GM18502 (cell line): ENCODE results near the gene OSTM1.
"Not testable (repeated sequence)": the region's sequence is repeated elsewhere in the genome, so short reads cannot be mapped to it uniquely, and the experiment has no call there.

Source experiments
- ATAC-seq: cut with Tn5 transposase; IDR thresholded peaks from one replicate; pipeline ENCODE4 v1.9.1; 2021; ENCODE audit warnings: mild to moderate bottlenecking; ENCODE audit not compliant: unreplicated experiment, poor library complexity

The OSTM1 gene

DNA sequence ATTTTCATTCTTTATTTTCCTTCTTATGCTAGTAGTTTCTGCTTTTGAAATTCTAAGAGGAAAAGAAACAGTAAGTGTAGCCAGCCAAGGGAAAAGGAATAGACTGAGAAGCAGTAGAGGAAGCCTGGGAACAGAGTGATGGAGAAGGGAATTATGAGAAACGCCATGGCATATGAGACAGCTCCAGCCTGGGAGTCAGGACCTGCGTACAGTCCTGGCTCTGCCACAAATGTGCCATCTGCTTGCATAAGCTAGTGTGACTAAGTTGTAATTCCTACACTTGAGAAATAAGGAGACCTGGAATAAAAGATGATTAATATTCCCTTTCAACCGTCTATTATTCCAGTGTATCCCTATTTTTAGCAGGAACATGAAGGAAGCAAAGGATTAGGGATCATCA, 47.5 kb downstream of the OSTM1 start:
- no peak for ATAC-seq

DNA sequence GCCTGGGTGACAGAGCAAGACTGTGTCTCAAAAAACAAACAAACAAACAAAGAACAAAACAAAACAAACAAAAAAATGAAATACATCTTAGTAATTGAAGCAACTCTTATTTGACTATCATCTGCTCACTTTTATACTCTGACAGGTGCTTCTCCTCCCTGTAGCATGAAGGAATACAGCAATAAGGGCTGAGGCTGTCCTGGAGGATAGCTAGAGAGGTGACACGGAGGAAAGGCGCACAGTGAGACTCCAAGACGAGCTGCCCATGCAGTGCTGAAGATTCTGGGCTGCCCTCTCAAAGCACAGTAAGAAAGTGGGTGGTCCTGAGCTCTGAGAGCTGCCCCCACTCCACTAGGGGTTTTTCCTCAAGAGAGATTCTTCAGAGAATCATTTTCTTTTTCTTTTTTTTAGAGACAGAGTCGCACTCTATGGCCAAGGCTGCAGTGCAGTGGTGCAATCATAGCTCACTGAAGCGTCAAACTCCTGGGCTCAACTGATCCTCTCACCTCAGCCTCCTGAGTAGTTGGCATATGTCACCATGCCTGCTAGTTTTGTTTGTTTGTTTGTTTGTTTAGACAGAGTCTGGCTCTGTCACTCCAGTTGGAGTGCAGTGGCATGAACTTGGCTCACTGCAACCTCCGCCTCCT, 50.0 kb downstream of the OSTM1 start:
- no peak for ATAC-seq

DNA sequence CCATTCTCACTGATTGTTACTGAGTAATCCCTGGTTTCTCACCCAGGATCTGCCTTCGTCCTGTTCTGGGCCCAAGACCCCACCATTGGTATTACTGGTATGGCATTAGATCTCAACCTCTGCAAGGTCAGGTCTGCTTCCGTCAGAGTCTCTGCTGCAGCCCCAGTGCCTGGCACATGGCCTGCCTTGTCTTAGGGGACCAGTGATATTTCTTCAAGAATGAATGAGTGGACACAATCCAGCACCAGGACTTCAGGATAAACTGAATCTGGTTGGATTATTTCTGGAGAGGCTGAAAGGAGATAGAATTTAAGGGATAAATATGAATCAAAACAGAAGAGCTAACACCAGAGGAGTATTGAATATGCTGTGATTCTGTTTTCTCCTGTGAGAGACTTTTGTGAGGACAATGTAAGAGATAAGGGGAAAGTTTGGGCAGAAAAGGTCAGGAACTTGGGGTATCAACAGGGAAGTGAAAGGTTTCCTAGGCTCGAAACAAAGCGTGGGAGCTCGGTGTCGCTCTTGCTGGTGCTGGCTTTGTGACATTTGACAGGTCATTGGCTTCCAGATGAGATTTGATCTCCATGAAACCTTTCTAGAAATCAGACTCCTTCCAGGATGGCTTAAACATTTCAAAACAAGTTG, 53.9 kb downstream of the OSTM1 start:
- no peak for ATAC-seq

DNA sequence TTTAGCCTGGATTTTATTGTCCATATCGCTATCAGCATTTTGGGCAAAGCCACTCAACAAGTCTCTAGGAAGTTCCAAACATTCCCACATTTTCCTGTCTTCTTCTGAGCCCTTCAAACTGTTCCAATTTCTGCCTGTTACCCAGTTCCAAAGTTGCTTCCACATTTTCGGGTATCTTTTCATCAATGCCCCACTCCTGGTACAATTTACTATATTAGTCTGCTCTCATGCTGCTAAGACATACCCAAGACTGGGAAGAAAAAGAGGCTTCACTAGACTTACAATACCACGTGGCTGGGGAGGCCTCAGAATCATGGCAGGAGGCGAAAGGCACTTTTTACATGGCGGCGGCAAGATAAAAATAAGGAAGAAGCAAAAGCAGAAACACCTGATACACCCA, 58.3 kb downstream of the OSTM1 start:
- ATAC-seq, result not testable (repeated sequence)

DNA sequence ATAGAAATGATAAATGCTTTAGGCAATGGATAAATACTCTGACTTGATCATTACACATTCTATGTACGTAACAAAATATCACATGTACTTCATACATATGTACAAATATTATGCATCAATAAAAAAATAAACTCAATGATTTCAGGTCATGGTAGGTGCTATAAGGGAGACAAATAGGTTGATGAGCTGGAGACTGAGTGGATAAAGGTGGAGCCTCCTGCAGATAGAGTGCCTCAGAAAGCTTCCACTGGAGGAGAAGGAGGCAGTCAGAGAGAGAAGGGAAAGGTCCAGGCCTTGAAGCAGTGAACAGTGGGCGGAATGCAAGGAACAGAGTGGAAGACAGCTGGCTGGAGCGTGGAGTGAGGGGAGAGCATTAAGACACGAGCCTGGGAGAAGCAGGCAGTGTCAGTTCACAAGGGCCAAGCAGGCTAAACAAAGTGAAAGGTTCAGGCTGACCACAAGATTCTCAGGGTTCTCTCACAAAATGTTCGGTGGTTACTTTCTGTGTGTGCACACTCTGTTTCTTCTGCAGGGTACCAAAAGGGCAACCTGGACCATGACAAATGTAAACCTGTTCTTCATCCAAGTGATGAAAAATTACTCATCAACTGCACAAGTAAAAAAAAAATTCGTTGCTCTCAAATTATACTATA, 60.6 kb downstream of the OSTM1 start:
- ATAC-seq, result no peak

DNA sequence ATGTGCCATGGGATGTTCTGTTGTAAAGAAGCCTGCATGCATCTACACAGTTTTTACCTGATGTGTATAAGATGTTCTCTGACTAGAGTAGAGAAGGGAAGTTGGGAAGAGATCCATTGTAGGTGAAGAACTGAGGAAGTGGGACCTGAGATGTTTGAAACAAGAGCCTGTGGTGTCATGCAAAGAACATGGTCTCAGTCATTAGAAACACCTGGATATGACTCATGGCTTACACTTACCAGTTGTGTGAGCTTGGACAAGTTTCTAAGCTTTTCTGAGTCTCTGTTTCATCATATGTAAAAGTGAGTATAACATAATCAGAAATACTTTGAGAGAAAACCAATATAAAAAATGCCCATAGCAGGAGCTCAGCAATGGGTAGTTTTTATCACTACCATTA, 64.6 kb downstream of the OSTM1 start:
- no peak for ATAC-seq

DNA sequence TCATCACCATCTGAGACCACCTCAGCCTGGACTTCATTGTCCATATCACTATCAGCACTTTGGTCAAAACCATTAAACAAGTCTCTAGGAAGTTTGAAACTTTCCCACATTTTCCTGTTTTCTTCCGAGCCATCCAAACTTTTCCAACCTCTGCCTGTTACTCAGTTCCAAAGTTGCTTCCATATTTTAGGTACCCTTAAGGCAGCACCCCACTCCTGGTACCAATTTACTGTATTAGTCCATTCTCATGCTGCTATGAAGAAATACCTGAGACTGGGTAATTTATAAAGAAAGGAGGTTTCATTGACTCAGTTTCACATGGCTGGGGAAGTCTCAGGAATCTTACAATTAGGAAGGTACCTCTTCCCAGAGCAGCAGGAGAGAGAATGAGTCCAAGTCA, 65.3 kb downstream of the OSTM1 start:
- ATAC-seq, result not testable (repeated sequence)

DNA sequence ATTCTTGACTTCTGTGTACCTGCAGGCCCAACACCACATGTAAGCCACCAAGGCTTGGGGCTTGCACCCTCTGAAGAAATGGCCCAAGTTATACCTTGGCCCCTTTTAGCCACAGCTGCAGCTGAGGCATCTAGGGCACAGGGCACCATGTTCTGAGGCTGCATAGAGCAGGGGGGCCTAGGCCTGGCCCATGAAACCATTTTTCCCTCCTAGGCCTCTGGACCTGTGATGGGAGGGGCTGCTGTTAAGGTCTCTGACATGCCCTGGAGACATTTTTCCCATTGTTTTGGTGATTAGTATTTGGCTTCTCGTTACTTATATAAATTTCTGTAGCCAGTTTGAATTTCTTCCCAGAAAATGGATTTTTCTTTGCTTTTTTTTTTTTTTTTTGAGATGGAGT, 66.2 kb downstream of the OSTM1 start:
- ATAC-seq, result no peak

DNA sequence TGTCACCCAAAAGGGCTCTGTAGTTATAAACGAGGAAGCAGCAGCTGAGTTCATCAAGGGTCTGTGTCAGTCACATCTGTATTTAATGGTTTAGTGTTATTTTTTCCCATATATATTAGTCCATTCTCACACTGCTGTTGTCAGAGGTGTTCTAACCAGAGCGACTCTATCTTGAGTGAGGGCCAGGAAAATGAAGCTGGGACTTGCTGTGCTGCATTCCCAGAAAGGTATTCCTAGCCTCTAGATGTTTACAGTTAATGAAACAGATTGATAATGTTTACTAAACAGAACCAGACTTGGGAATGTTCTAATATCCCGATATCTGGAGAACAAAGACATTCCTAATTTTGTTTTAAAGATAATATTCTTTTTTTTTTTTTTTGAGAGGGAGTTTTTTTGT, 68.6 kb downstream of the OSTM1 start:
- ATAC-seq, result no peak

DNA sequence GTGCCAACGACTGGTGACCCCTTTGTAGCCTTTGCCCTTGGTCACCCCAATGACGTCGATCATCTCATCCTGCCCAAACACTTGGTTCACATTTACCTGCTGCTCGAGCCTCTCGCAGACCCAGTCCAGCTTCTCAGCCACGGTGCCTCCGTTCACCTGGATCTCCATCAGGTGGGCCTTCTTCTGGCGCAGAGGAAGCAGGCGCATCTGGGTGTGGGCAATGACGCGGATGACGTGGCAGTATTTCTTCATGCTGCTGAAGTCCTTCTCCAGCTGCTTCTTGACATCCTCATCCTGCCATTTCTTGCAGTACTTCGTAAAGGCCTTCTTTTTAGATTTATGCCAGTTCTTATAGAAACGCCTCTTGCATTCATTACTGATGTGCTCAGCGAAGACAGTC, 69.7 kb downstream of the OSTM1 start:
- no peak for ATAC-seq

DNA sequence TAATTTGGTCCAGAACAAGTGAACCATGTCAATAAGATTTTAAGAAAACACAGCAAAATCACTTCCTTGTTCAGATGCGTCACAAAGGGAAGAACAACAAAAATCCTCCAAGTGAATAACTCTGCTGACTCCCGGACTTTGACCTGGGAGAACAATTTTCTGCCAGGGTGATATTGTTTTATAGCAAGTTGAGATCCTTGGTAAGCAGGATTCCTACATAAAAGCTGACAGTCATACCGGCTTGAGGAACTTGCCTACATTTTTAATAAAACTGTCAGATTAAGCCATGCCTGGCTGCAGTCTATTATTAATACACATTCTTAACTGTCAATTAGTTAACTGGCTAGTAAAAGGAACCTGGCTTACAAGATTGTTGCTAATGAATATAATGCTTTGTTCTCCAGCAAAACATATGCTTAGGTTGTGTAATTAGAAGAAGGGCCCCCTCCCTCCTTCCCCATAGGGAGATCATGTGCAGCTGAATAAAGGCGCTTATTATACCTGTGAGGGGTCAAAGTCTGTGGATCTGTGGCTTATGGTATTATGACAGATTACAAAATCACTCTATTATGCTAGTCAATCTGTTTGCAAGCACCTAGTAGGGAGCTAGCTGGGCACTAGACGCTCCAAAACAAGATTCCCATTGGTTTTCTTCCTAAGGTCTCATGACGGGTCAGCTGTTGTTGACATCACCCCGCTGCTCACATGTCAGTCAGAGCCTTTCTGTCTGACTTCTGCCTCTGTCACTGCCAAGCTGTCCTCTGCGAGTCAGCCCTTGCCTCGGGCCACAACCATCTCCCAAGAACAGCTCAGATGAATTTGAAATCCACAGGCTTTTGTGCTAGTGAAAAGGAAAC, 71.9 kb downstream of the OSTM1 start:
- no peak for ATAC-seq

DNA sequence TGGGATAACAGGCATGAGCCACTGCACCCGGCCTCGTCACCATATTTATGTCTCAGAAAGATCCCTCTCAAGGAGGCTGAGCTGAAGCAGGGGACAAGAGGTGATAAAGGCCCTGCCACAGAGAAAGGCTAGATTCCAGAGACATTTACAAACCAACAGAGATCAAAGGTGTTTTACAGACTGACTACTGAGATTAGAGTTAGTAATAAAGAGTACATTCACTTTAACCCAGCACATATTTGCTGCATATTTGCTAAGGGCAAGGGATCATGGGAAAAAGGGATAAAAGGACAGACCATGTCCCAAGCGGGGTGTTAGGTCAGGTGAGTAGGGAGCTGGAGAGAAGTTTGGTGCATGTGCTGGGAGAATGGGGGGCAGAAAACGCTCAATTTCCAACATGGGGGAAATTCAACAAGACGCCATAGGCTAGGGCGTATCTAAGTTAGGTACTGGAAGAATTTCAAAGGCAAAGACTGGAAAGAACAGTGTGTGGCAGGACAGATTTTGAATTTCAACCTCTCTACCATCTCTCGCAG, 72.8 kb downstream of the OSTM1 start:
- no peak for ATAC-seq

DNA sequence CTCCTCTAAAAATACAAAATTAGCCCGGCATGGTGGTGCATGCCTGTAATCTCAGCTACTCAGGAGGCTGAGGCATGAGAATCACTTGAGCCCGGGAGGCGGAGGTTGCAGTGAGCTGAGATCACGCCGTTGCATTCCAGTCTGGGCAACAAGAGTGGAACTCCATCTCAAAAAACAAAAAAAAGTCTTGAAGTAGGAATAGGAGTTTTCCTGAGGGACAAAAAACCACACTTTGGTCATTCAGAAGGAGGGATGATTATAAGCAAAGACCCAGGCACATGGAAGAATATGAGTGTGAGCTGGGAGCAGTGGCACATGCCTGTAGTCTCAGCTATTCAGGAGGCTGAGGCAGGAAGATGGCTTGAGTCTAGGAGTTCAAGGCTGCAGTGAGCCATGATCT, 74.3 kb downstream of the OSTM1 start:
- not testable (repeated sequence) for ATAC-seq

DNA sequence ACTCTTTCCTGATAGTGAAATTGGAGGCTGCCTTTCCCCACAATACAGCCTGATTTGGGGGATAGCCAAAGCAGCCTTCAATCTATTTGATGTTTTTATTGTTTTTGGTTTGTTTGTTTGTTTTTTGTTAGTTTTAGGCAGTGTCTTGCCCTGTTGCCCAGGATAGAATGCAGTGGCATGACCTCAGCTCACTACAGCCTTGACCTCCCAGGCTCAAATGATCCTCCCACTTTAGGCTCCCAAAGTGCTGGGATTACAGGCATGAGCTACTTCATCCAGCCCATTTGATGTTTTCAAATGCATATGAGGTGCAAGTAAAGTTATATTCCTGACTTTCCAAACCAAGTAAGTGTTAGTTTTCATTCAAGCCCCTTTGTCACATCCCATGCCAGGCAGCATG, 75.2 kb downstream of the OSTM1 start:
- no peak for ATAC-seq

DNA sequence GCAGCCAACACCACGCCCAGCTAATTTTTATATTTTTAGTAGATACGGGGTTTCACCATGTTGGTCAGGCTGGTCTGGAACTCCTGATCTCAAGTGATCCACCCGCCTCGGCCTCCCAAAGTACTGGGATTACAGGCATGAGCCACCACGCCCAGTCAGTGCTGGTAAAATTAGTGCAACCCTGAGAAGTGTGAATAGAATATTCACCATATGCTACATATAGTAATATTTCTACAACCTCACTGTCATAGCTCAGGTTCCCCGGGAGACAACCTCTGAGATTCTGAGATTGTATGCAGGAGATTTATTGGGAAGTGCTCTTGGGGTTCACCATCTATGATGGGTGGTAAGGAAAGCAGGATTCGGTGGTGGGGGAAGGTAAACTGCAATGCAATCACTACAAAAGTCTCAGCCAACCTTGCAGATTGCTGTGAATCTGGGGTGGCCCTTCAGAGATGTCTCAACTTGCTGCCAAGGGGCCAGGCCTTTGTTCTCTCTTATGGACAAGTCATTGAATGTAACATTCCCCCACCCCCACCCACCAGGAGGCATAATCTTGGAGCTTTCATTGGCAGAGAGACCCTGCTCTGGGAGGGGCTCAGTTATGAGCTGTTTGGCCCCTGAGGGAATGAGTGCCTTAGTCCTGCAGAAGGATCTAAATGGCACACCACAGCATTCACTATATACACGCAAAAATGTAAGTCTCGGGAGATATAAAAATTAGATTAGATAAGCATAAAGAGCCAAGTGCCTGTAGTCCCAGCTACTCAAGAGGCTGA, 82.6 kb downstream of the OSTM1 start:
- ATAC-seq, result no peak
